DND-41 (cell line): ENCODE results near the gene PJVK.
A peak's percentile ranks its signal among the peaks of the same experiment; 100 is the strongest.

Experiments used
- ATAC-seq: fragments of 200-7000 bp; cut with Tn5 transposase; 3 replicates; pipeline ENCODE4 v1.9.1; 2021; ENCODE audit warnings: low read depth; ENCODE audit not compliant: insufficient read depth
- DNase-seq: peaks from one replicate; pipeline ENCODE4 v3.0.0-alpha.2; 2020
- H2AFZ ChIP-seq: 2 replicates; pipeline ENCODE4 v1.6.0; 2012; ENCODE audit warnings: low read depth, low read length
- H3K27ac ChIP-seq: 2 replicates; pipeline ENCODE4 v1.5.1; 2012; ENCODE audit warnings: low read length, inconsistent platforms
- H3K27me3 ChIP-seq: fragments of 200-600 bp; sonication (generic); 2 replicates; pipeline ENCODE4 v1.6.0; 2012; ENCODE audit warnings: low read length, mild to moderate bottlenecking, inconsistent platforms; ENCODE audit not compliant: insufficient read depth, poor library complexity
- H3K36me3 ChIP-seq: 2 replicates; pipeline ENCODE4 v1.5.1; 2012; ENCODE audit warnings: low read length, inconsistent platforms; ENCODE audit not compliant: insufficient read depth
- H3K4me1 ChIP-seq: 2 replicates; pipeline ENCODE4 v1.5.1; 2012; ENCODE audit warnings: mild to moderate bottlenecking, low read length; ENCODE audit not compliant: insufficient read depth
- H3K4me2 ChIP-seq: 2 replicates; pipeline ENCODE4 v1.6.0; 2012; ENCODE audit warnings: mild to moderate bottlenecking, moderate library complexity, low read length, inconsistent platforms; ENCODE audit not compliant: insufficient read depth
- H3K4me3 ChIP-seq, 2 experiments: fragments of 200-600 bp in 1 of 2; shearing (Covaris generic) in 1 of 2; 2 replicates each; pipeline ENCODE4 v1.5.1; 2012 to 2016; ENCODE audit warnings: inconsistent platforms in 2 of 2, low read length in 2 of 2, mild to moderate bottlenecking in 2 of 2, low read depth in 1 of 2, moderate library complexity in 1 of 2
- H3K79me2 ChIP-seq: 2 replicates; pipeline ENCODE4 v1.6.0; 2012; ENCODE audit warnings: low read length, inconsistent platforms; ENCODE audit not compliant: insufficient read depth
- H3K9ac ChIP-seq: 2 replicates; pipeline ENCODE4 v1.6.0; 2012; ENCODE audit warnings: low read depth, mild to moderate bottlenecking, inconsistent platforms, low read length, moderate library complexity
- H3K9me3 ChIP-seq: 2 replicates; pipeline ENCODE4 v1.5.1; 2012; ENCODE audit warnings: low read length, moderate library complexity, mild to moderate bottlenecking, inconsistent platforms; ENCODE audit not compliant: insufficient read depth, severe bottlenecking
- H4K20me1 ChIP-seq: 2 replicates; pipeline ENCODE4 v1.6.0; 2012; ENCODE audit warnings: low read length; ENCODE audit not compliant: insufficient read depth
- EZH2 ChIP-seq: IDR thresholded peaks from 3 replicates; pipeline ENCODE4 v1.6.1; 2012; ENCODE audit warnings: borderline replicate concordance, low read depth, mild to moderate bottlenecking, moderate library complexity, low read length, inconsistent platforms; ENCODE audit not compliant: severe bottlenecking
- TF ChIP-seq, protein P1 (sequence below): IDR thresholded peaks from 2 replicates; pipeline ENCODE4 v1.5.1; 2012; ENCODE audit warnings: borderline replicate concordance, low read length, moderate library complexity, mild to moderate bottlenecking; ENCODE audit not compliant: poor library complexity, severe bottlenecking; ENCODE audit errors: extremely low read depth

The PJVK gene

DNA sequence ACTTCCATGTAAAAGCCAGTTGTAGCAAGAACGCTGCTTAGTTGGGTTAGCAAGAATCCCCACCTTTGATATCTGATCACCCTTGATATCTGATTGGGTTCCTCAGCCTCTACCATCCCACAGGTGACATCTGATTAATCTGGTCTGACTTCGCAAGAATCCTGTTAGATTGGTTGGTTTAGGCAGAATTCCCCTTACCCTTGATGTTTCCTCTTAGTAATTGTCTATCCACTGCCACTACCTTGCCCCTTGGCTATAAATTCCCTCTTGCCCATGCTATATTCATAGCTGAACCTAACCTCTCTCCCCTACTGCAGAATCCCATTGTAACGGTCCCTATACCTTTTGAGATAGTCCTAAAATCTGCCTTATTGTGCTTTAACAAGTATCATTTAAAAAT lies 33.3 kb upstream of the PJVK start:
- Histone ChIP-seq H3K79me2 (peaks cover 60% of the 10 kb centered on the region), H3K4me2 (no peak overlapping the region), H3K9ac (no peak overlapping the region), H2AFZ (no peak overlapping the region), H3K36me3 (peaks cover 44% of the 10 kb centered on the region), H4K20me1 (peaks cover 2% of the 10 kb centered on the region; the same call in 1 of the 2 replicates), H3K4me1 (peaks cover 21% of the 10 kb centered on the region), H3K9me3 (no peaks in the 10 kb centered on the region), H3K4me3 (no peak overlapping the region), H3K27ac (no peak overlapping the region), H3K27me3 (no peaks in the 10 kb centered on the region)
- TF ChIP-seq, protein P1, sequence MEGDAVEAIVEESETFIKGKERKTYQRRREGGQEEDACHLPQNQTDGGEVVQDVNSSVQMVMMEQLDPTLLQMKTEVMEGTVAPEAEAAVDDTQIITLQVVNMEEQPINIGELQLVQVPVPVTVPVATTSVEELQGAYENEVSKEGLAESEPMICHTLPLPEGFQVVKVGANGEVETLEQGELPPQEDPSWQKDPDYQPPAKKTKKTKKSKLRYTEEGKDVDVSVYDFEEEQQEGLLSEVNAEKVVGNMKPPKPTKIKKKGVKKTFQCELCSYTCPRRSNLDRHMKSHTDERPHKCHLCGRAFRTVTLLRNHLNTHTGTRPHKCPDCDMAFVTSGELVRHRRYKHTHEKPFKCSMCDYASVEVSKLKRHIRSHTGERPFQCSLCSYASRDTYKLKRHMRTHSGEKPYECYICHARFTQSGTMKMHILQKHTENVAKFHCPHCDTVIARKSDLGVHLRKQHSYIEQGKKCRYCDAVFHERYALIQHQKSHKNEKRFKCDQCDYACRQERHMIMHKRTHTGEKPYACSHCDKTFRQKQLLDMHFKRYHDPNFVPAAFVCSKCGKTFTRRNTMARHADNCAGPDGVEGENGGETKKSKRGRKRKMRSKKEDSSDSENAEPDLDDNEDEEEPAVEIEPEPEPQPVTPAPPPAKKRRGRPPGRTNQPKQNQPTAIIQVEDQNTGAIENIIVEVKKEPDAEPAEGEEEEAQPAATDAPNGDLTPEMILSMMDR = no peak
- no peak for TF ChIP-seq EZH2
- DNase-seq (no peak), ATAC-seq (no peak)

DNA sequence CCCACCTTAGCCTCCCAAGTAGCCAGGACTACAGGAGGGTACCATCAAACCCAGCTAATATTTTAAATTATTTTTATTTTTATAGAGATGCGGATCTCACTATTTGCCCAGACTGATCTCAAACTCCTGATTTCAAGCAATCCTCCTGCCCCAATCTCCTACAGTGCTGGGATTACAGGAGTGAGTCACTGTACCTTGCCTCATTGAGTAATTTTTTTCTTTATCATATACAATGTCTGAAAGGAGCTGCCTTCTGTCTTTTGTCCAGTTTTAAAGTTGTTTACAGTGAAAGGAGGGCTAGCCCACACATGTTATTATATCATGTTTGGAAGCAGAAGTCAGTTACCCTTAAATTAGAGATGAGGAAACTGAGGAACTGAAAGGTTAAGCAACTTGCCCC lies 32.8 kb upstream of the PJVK start:
- peaks cover 49% of the 10 kb centered on the region for H3K36me3 ChIP-seq
- peaks cover 66% of the 10 kb centered on the region for H3K79me2 ChIP-seq
- H3K27me3 ChIP-seq = no peaks in the 10 kb centered on the region
- H3K9ac ChIP-seq = no peak overlapping the region
- no peak for ATAC-seq
- no peak overlapping the region for H3K4me3 ChIP-seq
- H3K4me1 ChIP-seq = peaks cover 18% of the 10 kb centered on the region
- H3K9me3 ChIP-seq = no peaks in the 10 kb centered on the region
- H2AFZ ChIP-seq = no peak overlapping the region
- H4K20me1 ChIP-seq = peaks cover 3% of the 10 kb centered on the region; the same call in 1 of the 2 replicates
- no peak overlapping the region for H3K27ac ChIP-seq
- H3K4me2 ChIP-seq = no peak overlapping the region
- no peak for DNase-seq
- TF ChIP-seq EZH2 = no peak
- TF ChIP-seq, protein P1 = no peak

DNA sequence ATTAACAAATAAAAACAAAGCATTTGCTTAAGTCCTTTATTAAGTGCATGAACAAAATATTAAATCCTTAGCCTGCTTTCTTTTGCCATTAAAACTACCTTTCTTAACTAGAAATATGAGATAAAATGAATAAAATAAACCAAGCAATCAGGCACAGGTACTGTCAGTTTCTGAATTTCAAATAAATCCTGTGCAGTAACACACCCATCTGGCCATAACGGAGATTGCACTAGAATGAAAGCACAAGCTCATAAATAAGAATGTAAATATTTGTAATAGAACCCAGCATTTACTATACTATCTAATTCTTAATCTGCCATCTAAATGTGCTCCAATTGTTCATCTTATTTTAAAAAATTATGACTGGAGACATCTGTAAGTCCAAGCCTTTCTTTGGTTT lies 32.1 kb upstream of the PJVK start:
- TF ChIP-seq, protein P1 = peak; percentile 31
- no peak for TF ChIP-seq EZH2
- Histone ChIP-seq H3K4me2 (no peak overlapping the region), H3K4me3 (no peak overlapping the region), H3K9ac (no peak overlapping the region), H4K20me1 (peaks cover 3% of the 10 kb centered on the region; the same call in 1 of the 2 replicates), H3K79me2 (peaks cover 69% of the 10 kb centered on the region), H3K36me3 (peaks cover 52% of the 10 kb centered on the region), H3K27me3 (no peaks in the 10 kb centered on the region), H3K9me3 (no peaks in the 10 kb centered on the region), H3K27ac (no peak overlapping the region), H3K4me1 (peaks cover 18% of the 10 kb centered on the region), H2AFZ (no peak overlapping the region)
- no peak for DNase-seq
- ATAC-seq = no peak
